AG09319 (cell line): ENCODE results near the gene ASCC1.
"Not testable (repeated sequence)": the region's sequence is repeated elsewhere in the genome, so short reads cannot be mapped to it uniquely, and the experiment has no call there.

Experiments
- DNase-seq: peaks from one replicate; pipeline ENCODE4 v3.0.0-alpha.2; 2010; ENCODE audit warnings: low read depth; ENCODE audit errors: extremely low read depth
- TF ChIP-seq, protein P1 (sequence below): IDR thresholded peaks from 2 replicates; pipeline ENCODE4 v1.5.1; 2011; ENCODE audit warnings: low read depth, mild to moderate bottlenecking, inconsistent platforms, low read length, moderate library complexity

ASCC1 gene

GRCh38 chr10:72253578-72253977 is 37.5 kb upstream of the ASCC1 start:
- TF ChIP-seq, protein P1, sequence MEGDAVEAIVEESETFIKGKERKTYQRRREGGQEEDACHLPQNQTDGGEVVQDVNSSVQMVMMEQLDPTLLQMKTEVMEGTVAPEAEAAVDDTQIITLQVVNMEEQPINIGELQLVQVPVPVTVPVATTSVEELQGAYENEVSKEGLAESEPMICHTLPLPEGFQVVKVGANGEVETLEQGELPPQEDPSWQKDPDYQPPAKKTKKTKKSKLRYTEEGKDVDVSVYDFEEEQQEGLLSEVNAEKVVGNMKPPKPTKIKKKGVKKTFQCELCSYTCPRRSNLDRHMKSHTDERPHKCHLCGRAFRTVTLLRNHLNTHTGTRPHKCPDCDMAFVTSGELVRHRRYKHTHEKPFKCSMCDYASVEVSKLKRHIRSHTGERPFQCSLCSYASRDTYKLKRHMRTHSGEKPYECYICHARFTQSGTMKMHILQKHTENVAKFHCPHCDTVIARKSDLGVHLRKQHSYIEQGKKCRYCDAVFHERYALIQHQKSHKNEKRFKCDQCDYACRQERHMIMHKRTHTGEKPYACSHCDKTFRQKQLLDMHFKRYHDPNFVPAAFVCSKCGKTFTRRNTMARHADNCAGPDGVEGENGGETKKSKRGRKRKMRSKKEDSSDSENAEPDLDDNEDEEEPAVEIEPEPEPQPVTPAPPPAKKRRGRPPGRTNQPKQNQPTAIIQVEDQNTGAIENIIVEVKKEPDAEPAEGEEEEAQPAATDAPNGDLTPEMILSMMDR: no peak
- no peak for DNase-seq

GRCh38 chr10:72252972-72253371 is 36.9 kb upstream of the ASCC1 start:
- no peak for DNase-seq
- TF ChIP-seq, protein P1: no peak

GRCh38 chr10:72251635-72252034 is 35.6 kb upstream of the ASCC1 start:
- no peak for DNase-seq
- TF ChIP-seq, protein P1: no peak

- TF ChIP-seq, protein P1: no peak
- DNase-seq: no peak
These were observed 34.6 kb upstream of the ASCC1 start for GRCh38 chr10:72250666-72251065.

DNA sequence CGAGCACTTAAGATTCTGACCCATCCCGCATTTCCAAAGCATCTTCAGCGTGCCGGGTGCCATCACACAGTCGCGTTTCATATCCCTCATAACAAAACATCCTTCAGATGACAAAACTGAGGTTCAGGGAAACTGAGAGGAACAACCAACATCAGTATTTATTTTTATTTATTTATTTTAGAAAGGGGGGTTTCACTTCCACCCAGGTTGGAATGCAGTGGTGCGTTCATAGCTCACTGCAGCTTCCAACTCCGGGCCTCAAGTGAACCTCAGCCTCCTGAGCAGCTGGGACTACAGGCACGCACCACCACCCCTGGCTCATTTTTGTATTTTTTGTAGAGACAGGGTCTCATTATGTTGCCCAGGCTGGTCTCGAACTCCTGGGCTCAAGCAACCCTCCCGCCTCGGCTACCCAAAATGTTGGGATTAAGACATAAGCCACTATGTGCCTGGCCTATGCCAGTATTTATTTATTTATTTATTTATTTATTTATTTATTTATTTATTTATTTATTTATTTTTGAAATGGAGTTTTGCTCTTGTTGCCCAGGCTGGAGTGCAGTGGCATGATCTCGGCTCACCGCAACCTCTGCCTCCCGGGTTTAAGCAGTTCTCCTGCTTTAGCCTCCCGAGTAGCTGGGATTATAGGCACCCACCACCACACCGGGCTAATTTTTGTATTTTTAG is 33.2 kb upstream of the ASCC1 start:
- not testable (repeated sequence) for DNase-seq

GRCh38 chr10:72248468-72249151 is 32.5 kb upstream of the ASCC1 start:
- DNase-seq: no peak
- TF ChIP-seq, protein P1: no peak

- TF ChIP-seq, protein P1: no peak
- no peak for DNase-seq
These were observed 30.0 kb upstream of the ASCC1 start for GRCh38 chr10:72245949-72246525.
